Smooth muscle cell of trachea (primary cell): ENCODE results near the gene CCT6A. TPM values are rescaled to one million over a fixed set of nuclear protein-coding genes. Genes with fewer than 3 reads are reported as not detected.

Source experiments
- total RNA-seq: library from RNA; depleted of rRNA; stranded (reverse); fragments of >200 nt; gene quantifications from 2 replicates; pipeline ENCODE4 v1.2.1, GENCODE V29; 2014

Gene CCT6A
- 111 and 186 TPM in 2 replicates for total RNA-seq

GRCh38 chr7:56051339-56052191 is at the start of gene CCT6A, which contains the start of gene PSPH:
Gene CCT6A, plus strand, starts transcription at chr7:56051765. Its CDS starts 84 bp downstream, at chr7:56051849.
Gene PSPH, minus strand, starts transcription at chr7:56051444. Its CDS starts 30,232 bp downstream, at chr7:56021212.

GRCh38 chr7:56063882-56064625 is 12.5 kb downstream of the CCT6A start, which contains the start of gene SUMF2:
Gene SUMF2, plus strand, starts transcription at chr7:56064286. Its CDS starts 26 bp downstream, at chr7:56064312.

GRCh38 chr7:56092789-56093531 is 41.4 kb downstream of the CCT6A start, which contains the start of gene PHKG1:
Gene PHKG1, minus strand, starts transcription at chr7:56092952. Its CDS starts 4,011 bp downstream, at chr7:56088941.

GRCh38 chr7:56106108-56107073 is 54.8 kb downstream of the CCT6A start, which contains the start of gene CHCHD2:
Gene CHCHD2, minus strand, starts transcription at chr7:56106476. Its CDS starts 63 bp downstream, at chr7:56106413.

Other genes with a start within 250 kb of the CCT6A start
- not detected in 2 replicates for gene SEPTIN14, start 189.0 kb upstream of the CCT6A start, total RNA-seq
- 0.58 and 1.2 TPM in 2 replicates for gene ZNF713, start 164.3 kb upstream of the CCT6A start, total RNA-seq
- gene MRPS17, start 99.9 kb upstream of the CCT6A start, total RNA-seq: 10.3 and 12.8 TPM in 2 replicates
- gene NIPSNAP2, start 87.2 kb upstream of the CCT6A start, total RNA-seq: 40.0 and 57.3 TPM in 2 replicates
- 50.3 and 60.8 TPM in 2 replicates for gene PSPH, start 321 bp upstream of the CCT6A start, total RNA-seq
- 229 and 259 TPM in 2 replicates for gene SUMF2, start 12.5 kb downstream of the CCT6A start, total RNA-seq
- 0.99 and 1.6 TPM in 2 replicates for gene PHKG1, start 41.2 kb downstream of the CCT6A start, total RNA-seq
- gene CHCHD2, start 54.7 kb downstream of the CCT6A start, total RNA-seq: 203 and 460 TPM in 2 replicates
- not detected in 2 replicates for gene NUPR2, start 64.7 kb downstream of the CCT6A start, total RNA-seq